Karpas-422 (cell line): ENCODE results near the gene CACNG5. TPM values are rescaled to one million over a fixed set of nuclear protein-coding genes. Genes with fewer than 3 reads are reported as not detected.

ENCODE experiments used
- DNase-seq: peaks from one replicate; pipeline ENCODE4 v3.0.0-alpha.2; 2015
- H2AFZ ChIP-seq: fragments of 200-600 bp; sonication (generic); 2 replicates; pipeline ENCODE4 v1.6.1; 2014; ENCODE audit warnings: antibody characterized with exemption, low read length, mixed read lengths
- H3K27ac ChIP-seq: fragments of 200-600 bp; sonication (generic); 2 replicates; pipeline ENCODE4 v1.5.1; 2014; ENCODE audit warnings: mild to moderate bottlenecking, low read length, moderate library complexity
- H3K27me3 ChIP-seq: fragments of 200-600 bp; sonication (generic); 2 replicates; pipeline ENCODE4 v1.6.1; 2014; ENCODE audit warnings: low read length, mixed read lengths
- H3K36me3 ChIP-seq: fragments of 200-600 bp; sonication (generic); 2 replicates; pipeline ENCODE4 v1.6.1; 2014; ENCODE audit warnings: low read length, mixed read lengths; ENCODE audit not compliant: insufficient read depth
- H3K4me1 ChIP-seq: fragments of 200-600 bp; sonication (generic); 2 replicates; pipeline ENCODE4 v1.6.1; 2014; ENCODE audit warnings: mild to moderate bottlenecking, low read length, mixed read lengths
- H3K4me2 ChIP-seq: fragments of 200-600 bp; sonication (generic); 2 replicates; pipeline ENCODE4 v1.6.1; 2014; ENCODE audit warnings: low read length, low read depth, mild to moderate bottlenecking; ENCODE audit not compliant: poor library complexity, severe bottlenecking
- H3K4me3 ChIP-seq: fragments of 200-600 bp; sonication (generic); 2 replicates; pipeline ENCODE4 v1.5.1; 2014; ENCODE audit warnings: mild to moderate bottlenecking, antibody characterized with exemption, low read length, mixed read lengths
- H3K79me2 ChIP-seq: fragments of 200-600 bp; sonication (generic); 2 replicates; pipeline ENCODE4 v1.6.1; 2014; ENCODE audit warnings: mild to moderate bottlenecking, low read length, mixed read lengths
- H3K9ac ChIP-seq: fragments of 200-600 bp; sonication (generic); 2 replicates; pipeline ENCODE4 v1.6.0; 2014; ENCODE audit warnings: low read length
- H3K9me2 ChIP-seq: fragments of 200-600 bp; sonication (generic), shearing (Covaris generic); replicated peaks from 2 replicates; pipeline ENCODE4 v1.6.0; 2014; ENCODE audit warnings: mild to moderate bottlenecking, low read length, moderate library complexity; ENCODE audit not compliant: insufficient read depth
- H3K9me3 ChIP-seq: fragments of 300-700, 200-600 bp; sonication (generic); 2 replicates; pipeline ENCODE4 v1.6.1; 2014; ENCODE audit warnings: low read length, mixed read lengths
- H4K20me1 ChIP-seq: fragments of 200-600 bp; sonication (generic); 2 replicates; pipeline ENCODE4 v1.6.1; 2014; ENCODE audit warnings: mild to moderate bottlenecking, antibody characterized with exemption, low read length, low read depth; ENCODE audit not compliant: insufficient read depth
- total RNA-seq: library from RNA; depleted of rRNA; stranded (reverse); fragments of >200 nt; shearing (Covaris generic); gene quantifications from 2 replicates; pipeline ENCODE4 v1.2.3, GENCODE V29; 2014; ENCODE audit warnings: low replicate concordance; rRNA removed

The CACNG5 gene, protein sequence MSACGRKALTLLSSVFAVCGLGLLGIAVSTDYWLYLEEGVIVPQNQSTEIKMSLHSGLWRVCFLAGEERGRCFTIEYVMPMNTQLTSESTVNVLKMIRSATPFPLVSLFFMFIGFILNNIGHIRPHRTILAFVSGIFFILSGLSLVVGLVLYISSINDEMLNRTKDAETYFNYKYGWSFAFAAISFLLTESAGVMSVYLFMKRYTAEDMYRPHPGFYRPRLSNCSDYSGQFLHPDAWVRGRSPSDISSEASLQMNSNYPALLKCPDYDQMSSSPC
- total RNA-seq = not detected in 2 replicates

DNA sequence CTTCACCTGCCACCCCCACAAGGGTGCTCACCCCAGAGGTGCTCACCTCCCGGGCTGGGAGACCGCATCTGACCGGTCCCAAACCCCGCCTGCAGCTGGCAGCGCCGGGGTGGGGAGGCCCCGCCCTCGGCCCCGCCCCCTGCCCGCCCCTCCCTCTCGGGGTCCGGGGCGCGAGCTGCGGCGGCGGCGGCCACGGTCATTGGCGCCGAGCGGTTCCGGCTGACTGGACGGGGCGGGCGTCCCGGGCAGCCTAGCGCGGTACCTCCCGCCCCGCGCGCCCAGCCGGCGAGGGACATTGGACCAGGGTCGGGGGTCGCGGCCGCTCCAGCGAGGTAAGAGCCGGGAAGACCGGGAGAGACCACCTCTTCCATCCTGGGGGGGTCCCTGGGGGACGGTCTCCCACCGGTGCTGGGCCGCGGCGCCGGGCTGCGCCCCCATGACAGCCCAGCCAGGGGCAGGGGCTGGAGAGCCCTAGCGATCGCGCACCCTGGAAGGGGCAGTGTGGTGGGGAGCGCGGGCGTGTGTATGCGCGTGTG, at the start of gene CACNG5:
CACNG5 (plus strand) TSS at position 199 of the 536 bp plus-strand sequence. CDS start 42,216 bp downstream, outside the sequence.
- H3K4me3 ChIP-seq = no peak within 1 kb of the TSS
- H3K27me3 ChIP-seq = no peaks in the 10 kb centered on the region
- no peak within 1 kb of the TSS for H3K9ac ChIP-seq
- H3K36me3 ChIP-seq = no peaks in the 10 kb centered on the region
- H3K79me2 ChIP-seq = no peaks in the 10 kb centered on the region
- no peak within 1 kb of the TSS for H3K27ac ChIP-seq
- H2AFZ ChIP-seq = no peak within 1 kb of the TSS
- no peaks in the 10 kb centered on the region for H3K9me3 ChIP-seq
- no peak for DNase-seq
- H4K20me1 ChIP-seq = no peaks in the 10 kb centered on the region
- H3K9me2 ChIP-seq = no peaks in the 10 kb centered on the region
- H3K4me1 ChIP-seq = peaks cover 4% of the 10 kb centered on the region
- H3K4me2 ChIP-seq = no peak within 1 kb of the TSS

DNA sequence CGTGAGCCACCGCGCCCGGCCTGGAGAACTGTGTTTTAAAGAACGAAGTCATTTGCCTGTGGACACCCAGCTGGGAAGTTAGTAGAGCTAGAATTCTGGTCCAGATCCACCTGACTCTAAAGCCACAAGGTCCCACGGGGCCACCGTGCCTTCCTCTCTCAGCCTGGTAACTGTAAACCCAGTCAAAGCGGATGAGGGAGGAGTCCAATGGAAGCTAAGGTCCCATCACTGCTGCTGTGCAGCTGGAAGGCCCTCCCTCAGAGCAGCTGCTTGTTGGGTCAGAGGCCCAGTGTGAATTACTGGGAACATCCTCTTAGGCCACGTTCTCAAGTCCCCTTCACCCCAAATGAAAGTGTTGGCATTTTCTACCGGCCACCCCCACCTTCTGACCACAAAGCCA, 48.8 kb upstream of the CACNG5 start:
- Histone ChIP-seq H4K20me1 (no peaks in the 10 kb centered on the region), H3K9me3 (no peaks in the 10 kb centered on the region), H3K9me2 (no peaks in the 10 kb centered on the region), H3K9ac (peak overlapping the region; percentile 49), H2AFZ (no peak overlapping the region), H3K79me2 (no peaks in the 10 kb centered on the region), H3K36me3 (no peaks in the 10 kb centered on the region), H3K27me3 (no peaks in the 10 kb centered on the region), H3K4me2 (peak overlapping the region; percentile 62), H3K4me3 (no peak overlapping the region), H3K27ac (peak overlapping the region; percentile 87), H3K4me1 (peaks cover 84% of the 10 kb centered on the region)
- DNase-seq = peak; percentile 97

DNA sequence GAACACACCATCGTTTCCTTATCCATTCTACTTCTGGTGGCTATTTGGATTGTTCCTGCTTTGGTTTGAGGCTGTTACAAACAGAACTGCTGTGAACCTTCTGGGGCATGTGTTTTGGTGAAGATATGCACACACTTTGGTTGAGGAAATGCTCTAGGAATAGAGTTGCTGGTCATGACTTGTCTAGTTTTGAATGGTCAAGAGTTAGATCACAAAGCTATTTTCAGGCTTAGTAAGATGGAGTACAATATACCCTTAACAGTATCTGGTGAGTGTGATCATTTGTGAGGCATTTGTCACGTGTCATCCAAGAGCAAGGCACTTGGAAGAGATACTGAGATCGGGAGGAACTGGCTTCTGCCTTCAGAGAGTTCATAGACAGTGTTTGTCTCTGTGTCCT, 47.0 kb upstream of the CACNG5 start:
- Histone ChIP-seq H3K9me2 (no peaks in the 10 kb centered on the region), H3K27ac (no peak overlapping the region), H2AFZ (no peak overlapping the region; the same call in 1 of the 2 replicates), H3K79me2 (no peaks in the 10 kb centered on the region), H3K9me3 (no peaks in the 10 kb centered on the region), H3K4me1 (peaks cover 76% of the 10 kb centered on the region), H3K4me2 (no peak overlapping the region), H3K9ac (no peak overlapping the region), H3K4me3 (no peak overlapping the region), H3K27me3 (no peaks in the 10 kb centered on the region), H3K36me3 (no peaks in the 10 kb centered on the region), H4K20me1 (no peaks in the 10 kb centered on the region)
- DNase-seq = no peak

DNA sequence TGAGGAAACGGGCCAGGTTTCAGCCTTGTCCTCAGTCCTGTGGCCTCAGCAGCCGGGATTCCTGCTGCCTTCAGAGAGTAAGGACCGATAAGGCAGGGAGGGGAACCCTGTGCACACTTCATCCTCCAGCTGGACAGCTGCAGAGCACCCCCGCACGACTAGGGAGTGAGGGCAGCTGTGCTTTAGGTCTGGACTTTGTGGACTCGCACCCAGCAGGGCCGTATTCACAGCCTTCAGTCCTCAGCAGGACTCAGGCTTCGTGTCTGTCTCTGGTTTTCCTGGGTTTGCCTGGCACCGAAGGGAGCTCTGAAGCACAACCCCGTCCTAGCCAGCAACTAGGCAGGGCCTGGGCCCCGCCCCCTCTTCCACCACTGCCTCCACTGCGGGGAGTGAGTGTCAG, 45.8 kb upstream of the CACNG5 start:
- no peaks in the 10 kb centered on the region for H3K36me3 ChIP-seq
- no peak overlapping the region for H2AFZ ChIP-seq
- H3K4me3 ChIP-seq = no peak overlapping the region
- no peaks in the 10 kb centered on the region for H3K9me3 ChIP-seq
- no peak overlapping the region for H3K9ac ChIP-seq
- H3K27ac ChIP-seq = no peak overlapping the region
- no peaks in the 10 kb centered on the region for H3K27me3 ChIP-seq
- peaks cover 64% of the 10 kb centered on the region for H3K4me1 ChIP-seq
- H4K20me1 ChIP-seq = no peaks in the 10 kb centered on the region
- no peak overlapping the region for H3K4me2 ChIP-seq
- no peaks in the 10 kb centered on the region for H3K9me2 ChIP-seq
- DNase-seq = no peak
- H3K79me2 ChIP-seq = no peaks in the 10 kb centered on the region

DNA sequence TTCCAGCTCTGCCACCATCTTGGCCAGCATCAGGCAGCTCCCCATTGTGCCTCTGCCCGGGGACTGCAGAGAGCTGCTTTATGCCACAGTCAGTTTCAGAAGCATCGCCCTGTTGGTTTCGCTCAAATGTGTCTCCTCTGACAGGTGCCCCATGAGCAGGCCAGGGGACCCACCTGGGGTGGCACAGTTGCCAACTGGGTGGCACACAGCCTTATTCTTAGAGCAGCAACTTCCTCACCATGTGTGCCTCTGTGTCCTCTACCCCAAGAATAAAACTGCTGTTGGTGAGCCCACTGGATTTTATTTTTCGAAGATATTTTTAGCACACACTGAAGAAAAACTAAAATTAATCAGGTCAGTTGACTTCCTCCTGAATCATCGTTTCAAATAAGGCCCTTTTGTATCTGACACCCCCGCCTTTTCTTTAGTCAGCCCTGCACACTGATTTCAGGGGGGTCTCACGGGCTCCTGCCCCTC, 44.9 kb upstream of the CACNG5 start:
- no peaks in the 10 kb centered on the region for H3K9me2 ChIP-seq
- H3K4me1 ChIP-seq = peaks cover 58% of the 10 kb centered on the region
- no peaks in the 10 kb centered on the region for H3K36me3 ChIP-seq
- no peak overlapping the region for H3K4me3 ChIP-seq
- H3K9me3 ChIP-seq = no peaks in the 10 kb centered on the region
- no peak overlapping the region; the same call in 1 of the 2 replicates for H3K9ac ChIP-seq
- H2AFZ ChIP-seq = no peak overlapping the region
- no peaks in the 10 kb centered on the region for H3K79me2 ChIP-seq
- H4K20me1 ChIP-seq = no peaks in the 10 kb centered on the region
- H3K27ac ChIP-seq = 0 out of 2 replicates have a peak overlapping the region, but pooled peaks have one; percentile 28
- H3K27me3 ChIP-seq = no peaks in the 10 kb centered on the region
- no peak for DNase-seq
- peak overlapping the region; percentile 23 for H3K4me2 ChIP-seq

DNA sequence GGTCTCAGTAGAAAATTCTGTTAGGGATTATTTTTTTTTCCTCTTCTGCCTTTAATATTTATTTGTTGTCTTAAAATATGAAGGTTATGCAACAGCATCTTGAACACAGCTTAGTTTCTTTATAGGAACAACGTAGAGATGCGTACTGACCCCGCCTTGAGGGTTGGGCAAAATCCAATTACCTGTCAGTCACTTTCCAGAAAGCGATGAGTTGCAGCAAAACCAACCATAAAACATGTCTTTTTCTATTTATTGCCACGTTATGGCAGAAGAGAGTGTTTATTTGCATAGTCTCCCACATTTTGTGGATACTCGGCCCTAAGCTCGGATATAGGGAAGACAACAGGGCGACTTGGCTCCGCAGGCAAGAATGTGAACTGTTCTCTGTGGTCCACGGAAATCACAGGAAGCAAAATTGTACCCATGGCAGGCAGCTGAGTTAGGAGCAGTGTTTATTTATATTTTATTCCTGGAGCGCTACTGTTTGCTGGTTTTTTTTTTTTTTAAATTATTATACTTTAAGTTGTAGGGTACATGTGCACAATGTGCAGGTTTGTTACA, 44.3 kb upstream of the CACNG5 start:
- H3K36me3 ChIP-seq = no peaks in the 10 kb centered on the region
- no peak overlapping the region for H3K9ac ChIP-seq
- peaks cover 52% of the 10 kb centered on the region for H3K4me1 ChIP-seq
- H2AFZ ChIP-seq = no peak overlapping the region
- H3K4me2 ChIP-seq = peak overlapping the region; percentile 23
- DNase-seq = no peak
- no peaks in the 10 kb centered on the region for H3K9me2 ChIP-seq
- no peaks in the 10 kb centered on the region for H4K20me1 ChIP-seq
- H3K27ac ChIP-seq = 0 out of 2 replicates have a peak overlapping the region, but pooled peaks have one; percentile 28
- H3K27me3 ChIP-seq = no peaks in the 10 kb centered on the region
- no peaks in the 10 kb centered on the region for H3K79me2 ChIP-seq
- no peaks in the 10 kb centered on the region for H3K9me3 ChIP-seq
- no peak overlapping the region for H3K4me3 ChIP-seq

DNA sequence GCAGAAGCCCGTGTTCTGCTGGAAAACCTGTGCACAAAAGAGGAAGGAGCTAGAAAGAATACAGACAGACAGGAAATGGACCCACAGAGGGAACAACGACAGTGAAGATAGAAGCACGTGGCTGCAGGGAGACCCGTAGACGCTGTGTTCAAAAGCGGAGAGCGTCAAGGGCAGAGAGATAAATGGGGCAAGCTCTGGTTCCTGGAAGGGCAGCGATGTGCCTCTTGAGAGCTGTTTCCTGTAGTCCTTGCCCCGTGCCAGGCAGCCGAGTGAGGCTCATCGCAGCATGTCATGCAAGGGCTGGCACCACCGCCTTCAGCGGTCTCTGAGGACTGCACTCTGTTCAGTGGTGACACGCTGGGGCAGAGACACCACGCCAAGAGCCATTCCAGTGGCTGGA, 43.6 kb upstream of the CACNG5 start:
- peaks cover 44% of the 10 kb centered on the region for H3K4me1 ChIP-seq
- no peaks in the 10 kb centered on the region for H3K36me3 ChIP-seq
- no peaks in the 10 kb centered on the region for H3K79me2 ChIP-seq
- no peaks in the 10 kb centered on the region for H3K27me3 ChIP-seq
- H3K9me3 ChIP-seq = no peaks in the 10 kb centered on the region
- no peaks in the 10 kb centered on the region for H4K20me1 ChIP-seq
- H2AFZ ChIP-seq = no peak overlapping the region
- no peak overlapping the region for H3K4me2 ChIP-seq
- no peak overlapping the region for H3K27ac ChIP-seq
- no peak for DNase-seq
- no peak overlapping the region for H3K4me3 ChIP-seq
- H3K9me2 ChIP-seq = no peaks in the 10 kb centered on the region
- no peak overlapping the region for H3K9ac ChIP-seq

DNA sequence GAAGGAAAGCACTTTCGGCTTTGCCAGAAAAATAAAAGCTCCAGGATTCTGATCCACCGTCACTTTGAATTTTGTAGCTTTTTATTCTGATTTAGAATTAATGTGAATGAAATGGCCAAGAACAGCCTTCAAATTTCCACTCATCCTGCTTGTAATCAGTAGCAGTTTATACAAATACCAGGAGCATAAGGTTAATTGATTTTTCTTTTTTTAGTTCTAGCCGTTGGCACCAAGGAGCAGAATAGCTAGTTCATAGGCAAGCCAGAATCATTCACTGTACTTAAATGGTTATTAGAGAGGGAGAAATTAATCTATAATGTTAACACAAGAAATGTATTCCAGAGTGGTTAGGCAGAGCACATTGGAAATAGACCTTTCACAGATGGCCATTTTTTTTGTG, 41.1 kb upstream of the CACNG5 start:
- no peak overlapping the region for H3K4me3 ChIP-seq
- no peak overlapping the region for H3K4me2 ChIP-seq
- no peak overlapping the region for H2AFZ ChIP-seq
- no peak for DNase-seq
- H3K36me3 ChIP-seq = no peaks in the 10 kb centered on the region
- H3K27me3 ChIP-seq = no peaks in the 10 kb centered on the region
- H3K9me2 ChIP-seq = no peaks in the 10 kb centered on the region
- no peaks in the 10 kb centered on the region for H4K20me1 ChIP-seq
- no peaks in the 10 kb centered on the region for H3K79me2 ChIP-seq
- peaks cover 27% of the 10 kb centered on the region for H3K4me1 ChIP-seq
- H3K27ac ChIP-seq = no peak overlapping the region
- no peak overlapping the region for H3K9ac ChIP-seq
- H3K9me3 ChIP-seq = no peaks in the 10 kb centered on the region; the same call in 1 of the 2 replicates
